Lung (tissue), 12 donors: Measurements from ENCODE around the gene ZNF639. TPM values are rescaled to one million over a fixed set of nuclear protein-coding genes. Genes with fewer than 3 reads are reported as not detected.
A peak's percentile ranks its signal among the peaks of the same experiment; 100 is the strongest.

Experiments used
- ATAC-seq: fragments of 200-7000 bp; cut with Tn5 transposase; one replicate; pipeline ENCODE4 v1.9.1; 2020; ENCODE audit warnings: moderate number of reproducible peaks; ENCODE audit not compliant: insufficient read depth, low FRiP score
- DNase-seq, 3 donors: peaks; one replicate each; pipeline ENCODE4 v3.0.0-alpha.2; 2013 to 2017
- H3K27ac ChIP-seq, 2 donors: one replicate each; pipeline ENCODE4 v1.5.1; 2013; ENCODE audit warnings: mild to moderate bottlenecking in 2 of 2, moderate library complexity in 2 of 2, control low read depth in 1 of 2, inconsistent platforms in 1 of 2, low read depth in 1 of 2, low read length in 1 of 2
- H3K27me3 ChIP-seq, 3 donors: one replicate each; pipeline ENCODE4 v1.5.1; 2013; ENCODE audit warnings: low read length in 2 of 3; ENCODE audit not compliant: control insufficient read depth in 3 of 3, insufficient read depth in 3 of 3
- H3K36me3 ChIP-seq, 4 donors: one replicate each; pipeline ENCODE4 v1.5.1; 2013; ENCODE audit warnings: low read length in 4 of 4, mild to moderate bottlenecking in 1 of 4, moderate library complexity in 1 of 4; ENCODE audit not compliant: control insufficient read depth in 4 of 4, insufficient read depth in 4 of 4
- H3K4me1 ChIP-seq, 5 donors: one replicate each; pipeline ENCODE4 v1.5.1; 2013; ENCODE audit warnings: low read length in 5 of 5, mild to moderate bottlenecking in 2 of 5, moderate library complexity in 1 of 5; ENCODE audit not compliant: control insufficient read depth in 5 of 5, insufficient read depth in 5 of 5
- H3K4me3 ChIP-seq: one replicate; pipeline ENCODE4 v1.5.1; 2013; ENCODE audit warnings: mild to moderate bottlenecking, control low read depth, moderate library complexity
- H3K9ac ChIP-seq, 2 donors: one replicate each; pipeline ENCODE4 v1.5.1; 2013; ENCODE audit warnings: low read length in 2 of 2, control low read depth in 1 of 2; ENCODE audit not compliant: insufficient read depth in 1 of 2
- H3K9me3 ChIP-seq, 4 donors: one replicate each; pipeline ENCODE4 v1.5.1; 2013; ENCODE audit warnings: low read length in 3 of 4, mild to moderate bottlenecking in 1 of 4, moderate library complexity in 1 of 4; ENCODE audit not compliant: control insufficient read depth in 4 of 4, insufficient read depth in 3 of 4
- CTCF ChIP-seq: IDR thresholded peaks from 2 replicates; pipeline ENCODE4 v1.5.1; 2012; ENCODE audit warnings: mild to moderate bottlenecking; ENCODE audit errors: control extremely low read depth, extremely low read depth
- WGBS, 2 donors: extraction: QIAGEN DNeasy Blood & Tissue Kit; methylation state at CpG; one replicate each; pipeline ENCODE4 v1.1.7; 2013; 5-methylcytosine and 5-hydroxymethylcytosine counted together
- polyA plus RNA-seq, 2 donors: library from polyadenylated mRNA; stranded (reverse); fragments of 200-250 nt; gene quantifications; one replicate each; pipeline ENCODE4 v1.2.1, GENCODE V29; 2013
- total RNA-seq, 2 donors: library from RNA; depleted of rRNA in 1 of 2; stranded (reverse); fragments of >200 nt in 1 of 2; gene quantifications; one replicate each; pipeline ENCODE4 v1.2.1, GENCODE V29; 2014 to 2021
- donor health status: control.
- donor health status: control.
- donor health status: Bipolar disorder and iron deficiency.
- donor health status: healthy.
- donor health status: DM: yes; HTN: yes; CAD: no.

ZNF639 gene
- total and polyA plus RNA-seq, 4 donors: 14.8 to 53.3 (median 22.0) TPM

GRCh38 chr3:179336345-179336929 is 13.6 kb downstream of the ZNF639 start:
- WGBS, 2 donors: 44% methylated on average over 1 of the region's 1 CpG
- peaks cover 8 to 24% (median 12%) of the 10 kb centered on the region in 4 donors for H3K36me3 ChIP-seq
- H3K9me3 ChIP-seq: no peaks in the 10 kb centered on the region
- no peak overlapping the region for H3K27ac ChIP-seq
- no peak for ATAC-seq
- no peak for DNase-seq
- TF ChIP-seq CTCF: no peak
- H3K4me1 ChIP-seq: peaks cover 0 to 6% (median 0%) of the 10 kb centered on the region in 5 donors
- no peaks in the 10 kb centered on the region for H3K27me3 ChIP-seq
- H3K4me3 ChIP-seq: no peak overlapping the region
- H3K9ac ChIP-seq: no peak overlapping the region

- H3K4me1 ChIP-seq: peaks cover 0 to 10% (median 5%) of the 10 kb centered on the region in 5 donors
- H3K9me3 ChIP-seq: no peaks in the 10 kb centered on the region
- DNase-seq (peak; percentile 96 to 99 (median 99)), ATAC-seq (peak; percentile 99)
- no peak for TF ChIP-seq CTCF
- 0% methylated on average over 61 to 63 of the region's 63 CpGs for WGBS, 2 donors
- H3K27ac ChIP-seq: peak within 1 kb of the TSS; percentile 84 to 93
- H3K9ac ChIP-seq: peak within 1 kb of the TSS; percentile 56 to 86
- H3K27me3 ChIP-seq: no peaks in the 10 kb centered on the region
- H3K36me3 ChIP-seq: peaks cover 0 to 14% (median 10%) of the 10 kb centered on the region in 4 donors
- peak within 1 kb of the TSS; percentile 100 for H3K4me3 ChIP-seq
Measured at GRCh38 chr3:179347345-179348194, 24.7 kb downstream of the ZNF639 start, which contains the start of gene MFN1. Gene MFN1, plus strand, starts transcription at chr3:179347709. Its CDS starts 1,143 bp downstream, at chr3:179348852.

GRCh38 chr3:179348325-179349013 is 25.6 kb downstream of the ZNF639 start:
- whole genome bisulfite sequencing, 2 donors: 31% methylated on average over 5 of the region's 5 CpGs
- Histone ChIP-seq H3K4me3 (peak overlapping the region; percentile 100), H3K36me3 (peaks cover under 1 to 17% (median 12%) of the 10 kb centered on the region in 4 donors), H3K9me3 (no peaks in the 10 kb centered on the region), H3K9ac (peak overlapping the region; percentile 56 to 78), H3K27me3 (no peaks in the 10 kb centered on the region), H3K27ac (peak overlapping the region in 1 of 2 donors; percentile 50), H3K4me1 (peaks cover 0 to 10% (median 5%) of the 10 kb centered on the region in 5 donors)
- DNase-seq (peak in 2 of 3 donors; percentile 15 to 34), ATAC-seq (peak; percentile 16)
- no peak for TF ChIP-seq CTCF
